Esophagus squamous epithelium (tissue), 5 donors: ENCODE measurements around the gene TOGARAM1. TPM values are rescaled to one million over a fixed set of nuclear protein-coding genes. Genes with fewer than 3 reads are reported as not detected.

Experiments used
- DNase-seq: peaks from one replicate; lab custom pipeline; 2025; lab: John Stamatoyannopoulos, UW
- H3K27ac ChIP-seq, 4 donors: fragments of 200-600 bp; sonication (generic); one replicate each; pipeline ENCODE4 v1.5.1; 2016 to 2019; ENCODE audit warnings: mild to moderate bottlenecking in 1 of 4
- H3K27me3 ChIP-seq, 4 donors: fragments of 200-600 bp; sonication (generic); 1 replicate in 3 of 4; 2 replicates in 1 of 4; pipeline versions ENCODE4 v1.5.1 to v1.6.0; 2017 to 2021; ENCODE audit warnings: antibody characterized with exemption in 1 of 4
- H3K36me3 ChIP-seq, 3 donors: fragments of 200-600 bp; sonication (generic); one replicate each; pipeline ENCODE4 v1.5.1; 2016 to 2019
- H3K4me1 ChIP-seq, 3 donors: fragments of 200-600 bp; sonication (generic); one replicate each; pipeline ENCODE4 v1.5.1; 2017 to 2019
- H3K4me3 ChIP-seq, 4 donors: fragments of 200-600 bp; sonication (generic); 1 replicate in 3 of 4; 2 replicates in 1 of 4; pipeline ENCODE4 v1.5.1; 2016 to 2019; ENCODE audit warnings: mild to moderate bottlenecking in 2 of 4, moderate library complexity in 1 of 4
- H3K9me3 ChIP-seq, 3 donors: fragments of 200-600 bp; sonication (generic); one replicate each; pipeline ENCODE4 v1.5.1; 2016 to 2019
- POLR2A ChIP-seq, 4 donors: fragments of 450-650 bp; IDR thresholded peaks; one replicate each; pipeline ENCODE4 v1.6.1; 2017; ENCODE audit warnings: antibody characterized with exemption in 4 of 4, mild to moderate bottlenecking in 4 of 4, moderate library complexity in 3 of 4
- WGBS, 2 donors: methylation state at CpG; one replicate each; pipeline ENCODE4 v1.1.5; 2018; 5-methylcytosine and 5-hydroxymethylcytosine counted together
- intact Hi-C: fragments of 100-400 bp; cut with DNase I; formaldehyde crosslinking; loops from one replicate; pipeline ENCODE4 v1.15.0; 2022
- total RNA-seq, 4 donors: library from RNA; depleted of rRNA; stranded (reverse); fragments of >200 nt; gene quantifications; one replicate each; pipeline ENCODE4 v1.1.0, GENCODE V29; 2016
- TF ChIP-seq, protein P1 (sequence below), 6 experiments: fragments of 450-650 bp in 4 of 6; fragments of 200-600 bp in 2 of 6; sonication (generic) in 2 of 6; IDR thresholded peaks; one replicate each; pipeline ENCODE4 v1.5.1; 2016 to 2019; ENCODE audit warnings: antibody characterized with exemption in 6 of 6, mild to moderate bottlenecking in 4 of 6, moderate library complexity in 4 of 6
- donor health status: DM: yes; HTN: yes; CAD: no.

The TOGARAM1 gene, protein sequence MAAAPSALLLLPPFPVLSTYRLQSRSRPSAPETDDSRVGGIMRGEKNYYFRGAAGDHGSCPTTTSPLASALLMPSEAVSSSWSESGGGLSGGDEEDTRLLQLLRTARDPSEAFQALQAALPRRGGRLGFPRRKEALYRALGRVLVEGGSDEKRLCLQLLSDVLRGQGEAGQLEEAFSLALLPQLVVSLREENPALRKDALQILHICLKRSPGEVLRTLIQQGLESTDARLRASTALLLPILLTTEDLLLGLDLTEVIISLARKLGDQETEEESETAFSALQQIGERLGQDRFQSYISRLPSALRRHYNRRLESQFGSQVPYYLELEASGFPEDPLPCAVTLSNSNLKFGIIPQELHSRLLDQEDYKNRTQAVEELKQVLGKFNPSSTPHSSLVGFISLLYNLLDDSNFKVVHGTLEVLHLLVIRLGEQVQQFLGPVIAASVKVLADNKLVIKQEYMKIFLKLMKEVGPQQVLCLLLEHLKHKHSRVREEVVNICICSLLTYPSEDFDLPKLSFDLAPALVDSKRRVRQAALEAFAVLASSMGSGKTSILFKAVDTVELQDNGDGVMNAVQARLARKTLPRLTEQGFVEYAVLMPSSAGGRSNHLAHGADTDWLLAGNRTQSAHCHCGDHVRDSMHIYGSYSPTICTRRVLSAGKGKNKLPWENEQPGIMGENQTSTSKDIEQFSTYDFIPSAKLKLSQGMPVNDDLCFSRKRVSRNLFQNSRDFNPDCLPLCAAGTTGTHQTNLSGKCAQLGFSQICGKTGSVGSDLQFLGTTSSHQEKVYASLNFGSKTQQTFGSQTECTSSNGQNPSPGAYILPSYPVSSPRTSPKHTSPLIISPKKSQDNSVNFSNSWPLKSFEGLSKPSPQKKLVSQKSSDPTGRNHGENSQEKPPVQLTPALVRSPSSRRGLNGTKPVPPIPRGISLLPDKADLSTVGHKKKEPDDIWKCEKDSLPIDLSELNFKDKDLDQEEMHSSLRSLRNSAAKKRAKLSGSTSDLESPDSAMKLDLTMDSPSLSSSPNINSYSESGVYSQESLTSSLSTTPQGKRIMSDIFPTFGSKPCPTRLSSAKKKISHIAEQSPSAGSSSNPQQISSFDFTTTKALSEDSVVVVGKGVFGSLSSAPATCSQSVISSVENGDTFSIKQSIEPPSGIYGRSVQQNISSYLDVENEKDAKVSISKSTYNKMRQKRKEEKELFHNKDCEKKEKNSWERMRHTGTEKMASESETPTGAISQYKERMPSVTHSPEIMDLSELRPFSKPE (N-terminal part only)
- total RNA-seq: 10 to 100 TPM in 1 of 4 donors, 1 to 10 TPM in 3; 5.8 to 23.7 (median 8.9) TPM

DNA sequence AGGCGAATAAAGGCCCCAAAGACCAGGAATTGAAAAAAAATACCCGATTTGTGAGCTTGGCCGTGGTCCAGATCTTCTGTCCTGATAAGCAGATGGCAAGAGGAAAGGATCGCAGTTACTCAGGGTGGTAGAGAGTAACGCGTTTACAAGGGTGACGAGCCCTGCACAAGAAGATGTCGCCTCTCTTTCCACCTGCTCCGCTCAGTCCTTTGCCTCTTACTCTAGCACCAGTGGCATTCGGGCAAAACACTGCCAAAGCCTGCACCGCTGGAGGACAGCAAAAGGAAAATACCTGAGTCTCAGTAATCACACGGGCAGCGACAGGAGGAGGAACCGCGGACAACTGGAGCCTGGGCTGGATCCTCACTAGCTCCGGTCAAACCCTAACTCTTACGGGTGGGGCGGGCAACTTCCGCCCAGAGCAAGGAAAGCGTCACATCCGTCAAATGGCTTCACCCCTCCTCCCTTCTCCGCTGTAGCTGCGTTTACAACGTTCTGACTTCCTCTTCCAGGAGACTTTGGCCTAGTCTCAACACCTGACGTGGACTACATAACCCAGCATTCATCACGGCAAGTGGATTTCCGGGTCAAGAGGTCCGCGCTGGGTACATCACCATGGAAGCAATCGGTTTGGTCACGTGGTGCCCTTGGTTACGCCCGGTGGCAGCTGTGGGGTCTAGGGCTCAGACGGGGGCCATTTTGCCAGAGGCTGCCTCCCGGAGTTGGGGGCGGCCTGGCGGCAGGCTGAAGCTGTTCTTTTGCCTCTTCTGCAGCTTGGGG is at the start of gene TOGARAM1, which contains the start of gene KLHL28:
TOGARAM1 (plus strand) TSS at position 637 of the 780 bp plus-strand sequence. CDS start 232 bp downstream, outside the sequence.
KLHL28 (minus strand) TSS at position 394 of the 780 bp plus-strand sequence. CDS start 16,019 bp downstream, outside the sequence.
- Histone ChIP-seq H3K9me3 (no peaks in the 10 kb centered on the region), H3K4me3 (peak within 1 kb of the TSS; percentile 65 to 94 (median 84)), H3K36me3 (no peaks in the 10 kb centered on the region), H3K27me3 (no peaks in the 10 kb centered on the region), H3K4me1 (peaks cover 0 to 82% (median 48%) of the 10 kb centered on the region in 3 donors), H3K27ac (peak within 1 kb of the TSS; percentile 89 to 95 (median 94))
- DNase-seq: peak; percentile 95
- WGBS, 2 donors: 1% methylated on average over 25 to 26 of the region's 37 CpGs
- peak in 3 of 4 donors; percentile 67 to 91 (median 79) for TF ChIP-seq POLR2A (IDR thresholded peaks at IDR 0.05)
- TF ChIP-seq, protein P1, sequence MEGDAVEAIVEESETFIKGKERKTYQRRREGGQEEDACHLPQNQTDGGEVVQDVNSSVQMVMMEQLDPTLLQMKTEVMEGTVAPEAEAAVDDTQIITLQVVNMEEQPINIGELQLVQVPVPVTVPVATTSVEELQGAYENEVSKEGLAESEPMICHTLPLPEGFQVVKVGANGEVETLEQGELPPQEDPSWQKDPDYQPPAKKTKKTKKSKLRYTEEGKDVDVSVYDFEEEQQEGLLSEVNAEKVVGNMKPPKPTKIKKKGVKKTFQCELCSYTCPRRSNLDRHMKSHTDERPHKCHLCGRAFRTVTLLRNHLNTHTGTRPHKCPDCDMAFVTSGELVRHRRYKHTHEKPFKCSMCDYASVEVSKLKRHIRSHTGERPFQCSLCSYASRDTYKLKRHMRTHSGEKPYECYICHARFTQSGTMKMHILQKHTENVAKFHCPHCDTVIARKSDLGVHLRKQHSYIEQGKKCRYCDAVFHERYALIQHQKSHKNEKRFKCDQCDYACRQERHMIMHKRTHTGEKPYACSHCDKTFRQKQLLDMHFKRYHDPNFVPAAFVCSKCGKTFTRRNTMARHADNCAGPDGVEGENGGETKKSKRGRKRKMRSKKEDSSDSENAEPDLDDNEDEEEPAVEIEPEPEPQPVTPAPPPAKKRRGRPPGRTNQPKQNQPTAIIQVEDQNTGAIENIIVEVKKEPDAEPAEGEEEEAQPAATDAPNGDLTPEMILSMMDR (IDR thresholded peaks at IDR 0.05): no peak
- intact Hi-C loops: loop anchor here (5.0 kb wide), 1 partner anchor 176 kb away; the partner anchor contains the start of gene FANCM

DNA sequence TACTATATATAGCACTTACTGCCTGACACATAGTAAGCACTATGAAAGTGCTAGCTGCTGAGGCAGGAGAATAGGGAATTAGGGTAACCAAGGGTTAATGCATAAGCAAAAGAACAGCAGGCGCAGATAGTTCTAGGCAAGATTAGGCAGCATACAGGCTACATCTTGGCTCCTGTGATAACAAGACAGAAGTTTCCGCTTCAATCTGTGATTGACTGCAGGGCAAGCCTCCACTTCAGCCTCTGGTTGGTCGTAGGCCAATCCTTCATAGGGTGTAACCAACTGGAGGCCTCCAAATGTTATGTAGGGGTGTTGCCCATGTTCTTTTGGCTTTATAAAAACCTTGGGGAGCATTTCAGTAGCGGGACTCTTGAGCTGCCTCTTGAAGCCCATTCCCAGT is 47.1 kb upstream of the TOGARAM1 start:
- DNase-seq: no peak
- TF ChIP-seq, protein P1 (IDR thresholded peaks at IDR 0.05): no peak
- Histone ChIP-seq H3K4me1 (peaks cover 0 to 30% (median 0%) of the 10 kb centered on the region in 3 donors), H3K9me3 (no peaks in the 10 kb centered on the region), H3K27me3 (peaks cover 0 to 28% (median 0%) of the 10 kb centered on the region in 4 donors), H3K4me3 (no peak overlapping the region), H3K36me3 (no peaks in the 10 kb centered on the region), H3K27ac (no peak overlapping the region)
- WGBS, 2 donors: 28 to 30% methylated on average over 4 of the region's 4 CpGs
- intact Hi-C loops: loop anchor here (10.0 kb wide), 1 partner anchor 350 kb away; no protein-coding TSS in a partner anchor

DNA sequence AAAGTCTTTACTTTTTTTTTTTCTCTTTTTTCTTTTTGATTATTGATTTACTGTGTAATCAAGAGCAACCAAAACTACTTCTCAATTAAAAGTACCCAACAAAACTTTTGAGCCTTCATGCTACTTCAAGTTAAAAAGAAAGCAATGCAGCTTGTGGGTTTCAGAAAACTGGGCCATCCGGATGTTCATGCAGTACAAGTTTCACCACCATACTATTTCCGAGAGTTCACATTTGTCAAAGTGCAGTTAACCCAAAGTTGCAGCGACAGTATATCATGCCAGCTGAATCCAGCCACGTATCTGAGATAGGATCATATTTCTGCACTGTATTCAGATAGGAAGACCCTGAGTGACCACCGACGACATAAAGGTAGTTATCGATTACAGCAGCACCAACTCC is 33.2 kb upstream of the TOGARAM1 start:
- H3K4me3 ChIP-seq: no peak overlapping the region
- no peaks in the 10 kb centered on the region for H3K27me3 ChIP-seq
- no peak overlapping the region for H3K27ac ChIP-seq
- H3K4me1 ChIP-seq: no peaks in the 10 kb centered on the region
- intact Hi-C loops: no loop called here
- TF ChIP-seq, protein P1 (IDR thresholded peaks at IDR 0.05): no peak
- TF ChIP-seq POLR2A (IDR thresholded peaks at IDR 0.05): no peak
- DNase-seq: no peak
- WGBS, 2 donors: 87 to 89% methylated on average over 7 of the region's 7 CpGs
- H3K9me3 ChIP-seq: no peaks in the 10 kb centered on the region
- H3K36me3 ChIP-seq: peaks cover 0 to 43% (median 0%) of the 10 kb centered on the region in 3 donors

DNA sequence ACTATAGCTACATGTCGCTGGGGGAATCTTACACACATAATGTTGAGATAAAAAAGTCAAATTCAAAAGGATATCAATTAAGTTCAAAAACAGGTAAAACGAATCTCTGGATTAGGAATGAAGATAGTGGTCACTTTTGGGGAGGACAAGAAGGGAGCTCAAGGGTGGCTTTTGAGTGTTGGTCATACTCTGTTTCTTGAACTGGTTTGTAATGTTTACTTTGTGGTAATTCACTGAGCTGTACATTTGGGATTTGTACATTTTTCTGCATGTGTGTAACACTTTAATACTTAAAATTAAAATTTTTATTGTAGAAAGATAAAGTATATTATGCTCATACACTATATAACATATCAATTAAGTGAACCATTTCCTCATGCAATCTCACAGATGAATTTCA is 26.8 kb upstream of the TOGARAM1 start:
- 93 to 94% methylated on average over 2 of the region's 2 CpGs for WGBS, 2 donors
- TF ChIP-seq POLR2A (IDR thresholded peaks at IDR 0.05): no peak
- TF ChIP-seq, protein P1 (IDR thresholded peaks at IDR 0.05): no peak

More for the DNA sequence above, 26.8 kb upstream of the TOGARAM1 start:
- Histone ChIP-seq H3K4me1 (no peaks in the 10 kb centered on the region), H3K27me3 (no peaks in the 10 kb centered on the region), H3K36me3 (peaks cover 0 to 76% (median 3%) of the 10 kb centered on the region in 3 donors), H3K27ac (no peak overlapping the region), H3K4me3 (no peak overlapping the region), H3K9me3 (no peaks in the 10 kb centered on the region)
- intact Hi-C loops: no loop called here
- DNase-seq: no peak
